GM18951 (cell line): Measurements from ENCODE around the gene POPDC3.
"Not testable (repeated sequence)": the region's sequence is repeated elsewhere in the genome, so short reads cannot be mapped to it uniquely, and the experiment has no call there.

Source experiments
- POLR2A ChIP-seq: IDR thresholded peaks from 4 replicates; pipeline ENCODE4 v1.6.1; 2011; ENCODE audit warnings: mild to moderate bottlenecking; ENCODE audit not compliant: insufficient read length, insufficient read depth; ENCODE audit errors: extremely low read depth
- in situ Hi-C: fragments of 300-500 bp; cut with MboI; formaldehyde crosslinking; loops from one replicate; pipeline ENCODE4 v1.12.0; 2022; ENCODE audit warnings: low sequenced_read_pairs, mixed read lengths, inconsistent platforms; ENCODE audit not compliant: unreplicated experiment

Gene POPDC3, protein sequence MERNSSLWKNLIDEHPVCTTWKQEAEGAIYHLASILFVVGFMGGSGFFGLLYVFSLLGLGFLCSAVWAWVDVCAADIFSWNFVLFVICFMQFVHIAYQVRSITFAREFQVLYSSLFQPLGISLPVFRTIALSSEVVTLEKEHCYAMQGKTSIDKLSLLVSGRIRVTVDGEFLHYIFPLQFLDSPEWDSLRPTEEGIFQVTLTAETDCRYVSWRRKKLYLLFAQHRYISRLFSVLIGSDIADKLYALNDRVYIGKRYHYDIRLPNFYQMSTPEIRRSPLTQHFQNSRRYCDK

DNA sequence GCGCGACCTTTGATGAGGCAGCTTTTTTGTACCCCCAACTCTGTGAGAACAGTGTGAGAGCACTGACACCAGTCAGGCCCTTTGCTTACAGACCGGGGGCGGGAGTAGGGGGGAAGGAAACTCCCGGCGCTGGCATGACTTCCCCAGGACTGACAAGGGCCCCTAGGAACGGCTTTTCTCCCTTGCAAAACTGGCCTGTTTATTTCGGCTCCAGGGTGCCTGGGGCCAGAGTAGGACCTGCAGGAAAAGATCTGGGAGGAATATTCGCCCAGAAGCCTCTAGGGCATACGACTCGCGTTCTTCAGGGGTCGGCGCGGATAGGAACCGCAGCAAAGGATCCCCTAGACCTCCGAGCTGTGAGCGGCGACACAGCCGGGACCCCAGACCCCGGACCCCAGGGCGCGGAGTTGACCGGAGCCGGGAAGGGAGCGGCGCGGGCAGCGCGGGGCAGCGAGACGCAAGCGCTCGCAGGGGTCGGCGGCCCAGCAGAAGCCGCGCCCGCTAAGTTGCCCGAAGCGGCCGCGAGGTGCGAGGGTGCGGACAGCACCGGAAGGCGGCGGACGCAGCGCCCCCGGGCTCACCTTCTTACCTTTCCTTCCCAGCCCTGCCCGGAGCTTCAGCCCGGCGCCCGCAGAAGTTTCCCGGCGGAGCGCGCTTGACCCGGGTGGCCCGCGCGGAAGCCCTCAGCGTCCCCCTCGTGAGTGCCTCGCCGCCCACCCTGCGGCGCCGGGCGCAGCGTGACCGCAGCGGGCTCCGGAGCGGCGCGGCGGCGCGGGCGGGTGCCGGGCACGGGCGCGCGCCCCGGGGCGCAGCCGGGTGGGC lies at the start of gene POPDC3:
Gene POPDC3 (minus strand): TSS at position 771 of the 822 bp plus-strand sequence. CDS start 18,105 bp downstream, outside the sequence.
- in situ Hi-C loops, result no loop called here
- TF ChIP-seq POLR2A, result no peak

DNA sequence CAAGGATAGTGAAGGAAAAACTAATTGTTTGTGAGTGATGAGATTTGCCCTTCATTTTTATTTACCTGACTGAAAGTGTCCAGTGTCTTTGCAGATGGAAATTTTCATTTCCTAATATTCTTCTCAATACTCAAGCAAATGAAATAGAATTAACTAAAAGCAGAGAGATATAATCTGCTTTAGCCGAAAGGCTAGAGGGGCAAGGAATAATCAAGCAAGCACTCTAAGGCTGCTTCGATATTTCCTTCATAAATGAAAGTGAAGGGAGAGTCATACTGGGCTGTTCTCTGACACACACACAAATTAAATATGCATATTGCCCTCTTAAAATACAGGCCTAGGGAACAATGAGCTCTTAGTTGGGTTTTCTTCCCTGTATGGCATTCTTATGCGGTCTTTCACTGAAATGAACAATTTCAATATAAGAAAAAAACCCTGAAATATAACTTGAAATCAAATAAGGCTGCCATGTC lies 47.5 kb upstream of the POPDC3 start:
- TF ChIP-seq POLR2A, result no peak
- in situ Hi-C loops, result no loop called here

DNA sequence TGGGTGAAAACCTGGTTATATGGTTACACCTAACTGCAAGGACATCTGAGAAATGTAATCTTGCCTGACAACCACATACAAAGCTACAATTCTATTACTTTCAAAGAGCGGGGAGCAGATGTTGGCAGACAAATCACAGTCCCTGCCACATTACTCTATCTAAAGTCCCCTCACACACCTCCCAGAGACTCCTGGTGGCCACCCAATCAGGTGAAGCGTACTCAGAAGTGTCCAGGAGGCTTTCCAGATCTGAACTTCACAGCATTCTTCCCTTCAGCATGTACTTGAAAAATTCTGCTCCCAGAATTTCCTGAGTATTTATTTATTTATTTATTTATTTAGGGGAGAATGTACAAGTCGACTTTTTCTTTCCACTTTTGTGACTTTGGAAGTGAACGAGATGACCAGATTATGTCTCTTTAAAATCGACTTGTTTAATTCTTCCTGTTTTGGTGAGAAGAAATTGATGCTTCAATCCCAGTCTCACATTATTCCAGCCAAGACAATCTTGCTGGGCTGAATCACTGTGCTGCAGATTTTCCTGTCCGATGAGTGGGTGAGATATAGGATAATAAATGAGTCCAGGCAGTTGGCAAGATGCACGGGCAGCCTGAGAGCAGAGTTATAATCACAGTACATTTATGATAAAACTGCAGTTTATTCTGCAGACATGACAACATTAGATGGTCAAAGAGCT lies 46.9 kb upstream of the POPDC3 start:
- in situ Hi-C loops, result no loop called here
- TF ChIP-seq POLR2A, result no peak

DNA sequence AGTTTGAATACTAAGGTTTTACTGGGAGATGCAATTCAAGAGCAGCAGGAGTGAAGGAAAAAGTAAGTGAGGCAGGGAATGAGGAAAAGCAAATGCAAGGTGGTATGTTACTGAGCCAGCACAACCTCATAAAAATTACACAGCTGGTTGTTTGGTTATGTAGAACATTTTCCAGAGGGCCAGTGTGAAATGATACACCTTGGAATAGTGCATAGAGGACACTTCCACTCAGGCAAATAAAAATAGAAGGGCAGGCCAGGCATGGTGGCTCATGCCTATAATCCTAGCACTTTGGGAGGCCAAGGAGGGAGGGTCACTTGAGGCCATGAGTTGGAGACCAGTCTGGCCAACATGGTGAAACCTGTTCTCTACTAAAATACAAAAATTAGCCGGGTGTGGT lies 43.4 kb upstream of the POPDC3 start:
- TF ChIP-seq POLR2A, result no peak
- in situ Hi-C loops, result no loop called here

DNA sequence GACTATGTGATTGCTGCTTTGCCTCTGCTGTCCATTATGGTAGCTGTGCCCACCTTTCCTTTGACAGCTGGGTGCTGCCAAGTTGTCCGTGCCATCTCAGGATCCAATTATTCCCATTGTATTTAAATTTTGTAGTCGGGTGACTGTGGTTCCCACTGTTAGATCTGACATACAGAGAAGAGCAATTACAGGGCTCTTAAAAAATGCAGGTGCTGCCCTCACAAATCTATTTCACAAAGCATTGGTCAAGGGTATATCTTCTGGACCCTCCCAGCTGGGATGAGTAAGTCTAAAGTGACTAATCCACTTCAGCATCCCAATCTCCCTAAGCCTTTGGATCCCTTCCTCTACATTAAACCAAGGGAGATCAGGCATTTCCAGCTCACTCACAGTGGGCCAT lies 41.4 kb upstream of the POPDC3 start:
- in situ Hi-C loops, result not testable (repeated sequence)

DNA sequence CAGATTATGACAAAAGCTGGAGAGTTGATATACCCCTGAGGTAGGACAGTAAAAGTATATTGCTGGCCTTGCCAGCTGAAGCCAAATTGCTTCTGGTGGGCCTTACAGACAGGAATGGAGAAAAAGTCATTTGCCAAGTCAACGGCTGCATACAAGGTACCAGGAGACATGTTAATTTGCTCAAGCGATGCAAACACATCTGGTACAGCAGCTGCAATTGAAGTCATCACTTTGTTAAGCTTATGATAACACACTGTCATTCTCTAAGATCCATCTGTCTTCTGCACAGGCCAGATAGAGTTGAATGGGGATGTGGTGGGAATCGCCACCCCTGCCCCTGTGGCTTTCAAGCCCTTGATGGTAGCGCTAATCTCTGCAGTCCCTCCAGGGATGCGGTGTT lies 40.4 kb upstream of the POPDC3 start:
- in situ Hi-C loops, result no loop called here
- TF ChIP-seq POLR2A, result no peak

DNA sequence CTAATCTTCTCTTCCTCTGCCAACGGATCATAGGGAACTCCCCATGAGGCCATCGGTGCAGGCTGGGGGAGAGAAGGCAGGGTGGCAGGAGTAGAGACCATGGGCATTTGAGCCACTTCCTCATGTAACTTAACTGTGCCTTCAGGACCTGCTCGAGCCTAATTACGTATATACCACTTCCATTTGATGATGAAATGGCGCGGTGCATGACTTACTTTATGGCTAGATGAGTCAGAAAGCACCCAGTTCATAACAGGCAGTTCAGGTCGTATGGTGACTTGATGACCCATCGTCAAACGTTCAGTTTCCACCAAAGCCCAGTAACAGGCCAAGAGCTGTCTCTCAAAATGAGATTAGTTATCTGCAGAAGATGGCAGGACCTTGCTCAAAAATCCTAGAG lies 39.4 kb upstream of the POPDC3 start:
- in situ Hi-C loops, result not testable (repeated sequence)

DNA sequence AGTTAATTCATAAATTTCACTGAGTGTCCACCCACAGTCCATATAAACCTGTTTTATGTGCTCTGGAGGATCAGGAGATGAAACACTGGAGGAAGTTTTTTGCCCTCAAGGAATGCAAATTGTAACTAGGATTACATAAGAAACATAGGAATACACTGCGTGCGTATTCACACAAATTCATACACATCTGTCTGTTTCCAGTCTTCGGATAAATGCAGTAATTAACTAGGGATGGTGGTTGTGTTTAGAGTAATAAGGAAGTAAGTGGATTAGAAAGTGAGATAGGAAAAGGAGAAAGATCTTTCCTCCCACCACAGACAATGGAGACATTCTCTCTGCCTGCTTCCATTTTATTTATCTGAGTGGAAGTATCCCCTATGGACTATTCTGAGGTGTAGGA lies 35.7 kb upstream of the POPDC3 start:
- in situ Hi-C loops, result no loop called here
- no peak for TF ChIP-seq POLR2A

DNA sequence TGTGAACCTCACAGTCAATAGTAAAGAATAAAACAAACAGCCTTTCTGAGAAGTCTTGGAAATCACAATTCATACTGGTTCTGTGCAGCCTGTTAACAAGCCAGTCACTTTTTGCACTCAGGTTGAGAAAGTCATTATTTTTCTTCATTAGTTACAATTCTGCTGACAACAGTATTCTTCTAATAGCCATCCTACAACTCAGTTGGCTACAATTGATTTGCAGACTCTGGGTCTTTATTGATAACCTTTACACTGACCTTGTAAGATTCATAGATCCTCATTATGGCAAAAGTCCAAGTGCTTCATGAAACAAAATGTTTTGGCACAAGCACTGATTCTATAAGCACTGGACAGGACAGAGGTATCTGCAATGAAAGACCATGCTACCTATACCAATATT lies 34.9 kb upstream of the POPDC3 start:
- in situ Hi-C loops, result no loop called here
- TF ChIP-seq POLR2A, result no peak

DNA sequence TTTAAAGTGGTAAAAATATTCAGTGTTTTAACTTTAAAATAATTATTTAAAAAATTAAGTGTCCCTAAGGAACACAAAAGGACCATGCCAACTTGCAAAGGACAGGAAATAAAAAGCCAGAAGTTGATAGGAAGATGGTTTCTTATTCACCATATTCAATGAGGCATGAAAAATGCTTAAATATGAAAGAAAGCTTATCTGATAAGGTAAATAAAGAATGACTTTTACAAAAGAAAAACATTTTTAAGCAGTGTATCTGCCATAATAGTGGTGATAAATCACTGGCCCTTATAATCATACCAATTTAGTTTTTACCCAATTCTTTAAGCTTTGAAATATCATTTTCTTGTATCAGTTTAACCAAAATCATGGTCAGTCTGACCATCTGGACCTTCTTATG lies 33.5 kb upstream of the POPDC3 start:
- TF ChIP-seq POLR2A, result no peak

DNA sequence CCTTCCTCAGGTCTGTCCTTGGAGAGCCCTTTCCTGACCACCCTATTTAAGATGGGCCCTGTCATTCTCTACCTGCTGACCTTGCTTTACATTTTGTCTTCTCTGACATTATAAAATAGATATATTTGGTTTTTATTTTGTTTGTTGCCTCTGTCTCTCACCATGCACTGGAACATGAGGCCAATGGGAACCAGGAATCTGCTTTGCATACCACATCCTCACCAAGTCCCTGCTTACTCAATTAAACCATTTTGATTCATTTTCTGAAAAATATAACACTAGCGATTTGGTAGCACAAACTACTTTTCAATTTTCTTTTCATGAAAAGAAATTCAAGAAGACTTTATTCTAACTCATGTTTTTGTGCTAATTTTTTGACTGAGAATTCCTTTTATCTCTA lies 32.8 kb upstream of the POPDC3 start:
- in situ Hi-C loops, result no loop called here

More for the DNA sequence above, 33.5 kb upstream of the POPDC3 start:
- in situ Hi-C loops, result no loop called here

DNA sequence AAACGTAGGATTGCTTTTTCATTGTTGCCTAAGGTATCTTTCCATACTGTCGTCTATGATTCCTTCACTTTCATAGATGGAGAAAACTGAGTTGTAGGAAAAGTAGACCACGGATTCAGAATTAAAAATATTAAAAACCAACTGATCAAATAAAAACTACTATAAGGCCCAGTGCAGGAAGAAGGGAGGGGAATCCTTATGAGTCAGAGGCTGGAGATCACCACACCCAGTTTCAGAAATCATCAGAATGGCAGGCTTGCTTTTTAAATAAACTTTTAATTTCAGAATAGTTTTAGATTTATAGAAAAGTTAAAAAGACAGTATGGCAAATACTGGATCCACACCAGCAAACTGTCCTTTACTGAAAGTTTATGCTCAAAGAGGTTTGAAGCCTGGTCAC lies 32.0 kb upstream of the POPDC3 start:
- no peak for TF ChIP-seq POLR2A
- in situ Hi-C loops, result no loop called here

More for the DNA sequence above, 32.8 kb upstream of the POPDC3 start:
- TF ChIP-seq POLR2A, result no peak

DNA sequence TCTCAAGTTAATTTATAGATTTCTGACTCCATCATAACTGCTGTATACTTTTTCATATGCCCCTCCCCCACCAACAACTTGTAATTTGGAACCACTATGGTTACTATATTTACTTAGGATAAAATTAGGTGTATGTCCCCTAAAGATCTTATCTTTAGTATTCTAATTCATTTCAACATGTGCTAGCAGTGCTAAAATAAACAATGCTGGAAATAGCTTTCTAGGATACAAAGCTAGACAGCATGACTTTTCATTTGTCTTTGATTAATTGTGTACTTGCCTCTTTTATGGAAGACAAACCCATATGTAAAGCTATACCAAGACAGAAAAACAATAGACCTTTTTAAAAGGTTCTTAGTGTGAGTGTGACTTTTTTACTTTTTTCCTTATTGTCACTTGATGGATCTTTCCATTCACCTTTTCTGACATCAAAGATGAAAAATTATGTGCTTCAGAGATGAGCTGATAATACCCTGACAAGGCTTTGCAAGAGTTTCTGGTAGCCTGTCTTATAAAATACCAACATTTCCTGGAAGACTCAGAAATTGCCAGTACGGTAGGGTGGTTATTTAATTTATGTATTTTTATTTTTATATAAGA lies 31.2 kb upstream of the POPDC3 start:
- in situ Hi-C loops, result no loop called here
- no peak for TF ChIP-seq POLR2A
